Cardiac septum (tissue), 1 donor: Measurements from ENCODE around the gene SCUBE1. TPM values are rescaled to one million over a fixed set of nuclear protein-coding genes. Genes with fewer than 3 reads are reported as not detected.

ENCODE experiments used
- DNase-seq: peaks from one replicate; pipeline ENCODE4 v3.0.0-alpha.2; 2020; ENCODE audit warnings: low spot score
- intact Hi-C: fragments of 100-400 bp; cut with DNase I; formaldehyde crosslinking; loops from one replicate; pipeline ENCODE4 v1.14.0; 2022
- total RNA-seq: library from RNA; stranded (reverse); fragmentation: NEBNext Ultra II Directional; extraction: Animal tissue kit (Norgen Biotek cat#: 25700); gene quantifications from one replicate; pipeline ENCODE4 v1.2.1, GENCODE V29; 2021
- donor health status: DM: no; HTN: no; CAD: no.

SCUBE1 gene
- total RNA-seq, 1 donor from 2014 or later = 1.1 TPM

DNA sequence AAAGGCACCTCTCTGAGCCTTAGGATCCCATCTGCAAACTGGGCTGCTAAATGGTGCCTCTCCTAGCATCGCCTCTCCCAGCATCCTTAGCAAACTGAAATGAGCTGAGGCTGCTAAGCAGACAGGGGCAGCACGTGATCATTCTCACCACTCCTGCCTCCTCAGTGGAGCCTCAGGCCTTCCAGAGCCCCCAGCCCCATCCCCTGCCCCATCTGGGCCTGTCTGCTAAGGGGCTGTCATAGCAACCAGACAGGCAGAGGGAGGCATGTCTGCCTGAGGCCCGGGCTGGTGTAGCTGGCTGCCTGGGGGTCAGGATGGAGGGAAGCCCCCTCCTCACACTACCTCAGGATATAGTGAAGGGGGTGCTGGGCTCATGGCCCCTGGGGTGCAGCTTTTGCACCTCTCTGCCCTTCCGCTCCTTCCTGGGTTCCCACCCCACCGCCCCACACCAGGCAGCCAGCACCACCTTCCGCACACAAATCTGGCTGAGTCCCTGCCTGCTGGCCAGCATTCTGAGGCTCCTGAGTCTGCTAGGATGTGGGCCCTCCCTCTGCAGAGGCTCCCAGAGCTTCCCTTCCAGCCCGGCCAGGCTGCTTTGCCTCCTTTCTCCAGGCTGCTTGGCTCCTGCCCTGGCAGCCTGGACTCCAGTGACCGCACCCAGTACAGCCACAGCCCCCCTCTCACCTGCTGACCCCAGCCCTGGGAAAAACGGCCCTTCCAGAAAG, 108.7 kb downstream of the SCUBE1 start:
- no peak for DNase-seq
- intact Hi-C loops = no loop called here

DNA sequence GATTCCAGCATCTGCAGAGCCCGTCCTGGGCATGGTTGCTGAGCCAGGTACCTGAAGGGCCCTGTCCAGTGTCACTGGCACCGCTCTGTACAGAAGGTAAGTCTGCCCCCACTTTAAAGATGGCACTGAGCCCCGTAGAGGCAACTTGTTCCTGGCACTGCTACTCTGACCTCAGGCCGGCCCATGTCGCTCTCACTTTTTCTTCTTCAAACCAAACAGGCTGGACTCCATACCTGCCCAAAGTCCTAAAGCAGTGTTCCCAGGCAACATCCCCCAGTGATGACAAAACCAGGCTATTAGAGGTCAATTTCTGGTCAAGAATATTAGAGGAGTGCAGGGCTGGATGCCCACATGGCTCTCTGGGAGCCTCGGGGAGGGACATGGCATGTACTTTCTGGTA, 109.6 kb downstream of the SCUBE1 start:
- intact Hi-C loops = no loop called here
- no peak for DNase-seq

DNA sequence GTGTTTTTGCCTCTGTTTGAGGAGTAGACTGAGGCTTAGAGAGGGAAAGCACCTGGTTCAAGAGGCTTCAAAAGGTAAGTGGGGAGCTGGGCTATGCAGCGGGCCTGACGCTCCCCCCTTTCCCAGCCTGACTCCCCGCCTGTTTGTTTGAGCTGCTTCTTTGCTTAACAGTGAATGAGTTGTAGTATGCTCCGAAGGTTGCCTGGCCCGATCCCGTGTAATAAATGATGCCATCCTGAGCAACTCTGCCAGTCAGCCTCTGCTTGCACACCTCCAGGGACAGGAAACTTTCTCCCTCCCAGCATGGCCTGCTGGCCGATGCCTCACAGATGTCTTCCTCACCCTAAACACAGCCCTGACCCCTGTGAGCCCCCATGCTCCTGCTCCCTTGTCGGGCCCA, 110.7 kb downstream of the SCUBE1 start:
- DNase-seq = no peak
- intact Hi-C loops = no loop called here

DNA sequence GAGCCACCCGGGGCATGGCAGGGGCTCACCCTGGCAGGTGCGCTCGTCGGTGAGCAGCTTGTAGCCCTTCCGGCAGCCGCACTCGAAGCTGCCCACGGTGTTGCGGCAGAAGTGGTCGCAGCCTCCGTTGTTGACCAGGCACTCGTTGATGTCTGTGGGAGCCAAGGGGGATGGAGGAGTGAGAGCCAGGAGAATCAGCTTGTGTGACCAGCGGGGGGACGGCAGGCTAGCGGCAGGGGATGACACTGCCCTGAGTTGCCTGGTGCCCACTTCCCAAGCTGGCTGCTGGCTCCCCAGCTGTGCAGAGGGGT, 111.5 kb downstream of the SCUBE1 start:
- intact Hi-C loops = loop anchor here (2.0 kb wide), 2 partner anchors 115 to 153 kb away; no protein-coding TSS in a partner anchor
- no peak for DNase-seq

DNA sequence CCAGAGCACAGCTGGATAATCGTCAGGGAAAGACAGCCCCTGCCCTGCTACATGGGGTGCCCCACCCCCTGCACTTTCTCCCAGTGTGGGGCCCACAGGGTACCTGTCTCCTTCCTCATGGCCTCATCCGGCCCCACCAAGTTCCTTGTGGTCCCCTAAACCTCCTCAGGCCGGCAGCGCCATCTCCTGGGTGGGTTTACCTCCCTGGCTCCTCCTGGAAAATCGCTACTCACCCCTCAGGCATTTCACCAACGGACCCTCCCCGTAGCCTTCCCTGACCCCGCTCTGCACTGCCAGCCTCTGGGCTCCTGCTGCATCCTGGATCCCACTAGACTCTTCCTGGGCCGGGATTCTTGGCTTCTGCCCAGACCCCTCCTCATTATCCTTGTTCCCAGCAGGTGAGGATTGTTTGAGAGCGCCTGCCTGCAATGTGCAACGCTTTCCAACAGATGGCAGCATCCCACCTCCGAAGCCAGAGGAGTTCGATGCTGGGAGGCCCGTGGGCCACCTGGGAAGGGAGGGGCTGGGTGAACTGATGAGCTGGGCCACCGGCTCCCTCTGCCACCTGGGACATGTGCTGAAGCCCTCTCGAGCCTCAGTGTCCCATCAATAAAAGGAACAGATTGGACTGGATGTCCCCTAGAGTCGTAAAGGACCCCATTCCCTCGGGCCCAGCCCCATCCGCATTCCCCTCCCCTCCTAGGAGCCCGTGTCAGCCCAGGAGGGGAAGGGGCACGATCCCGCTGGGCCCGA, 112.0 kb downstream of the SCUBE1 start:
- DNase-seq = no peak
- intact Hi-C loops = loop anchor here (2.0 kb wide), 2 partner anchors 116 to 154 kb away; no protein-coding TSS in a partner anchor

DNA sequence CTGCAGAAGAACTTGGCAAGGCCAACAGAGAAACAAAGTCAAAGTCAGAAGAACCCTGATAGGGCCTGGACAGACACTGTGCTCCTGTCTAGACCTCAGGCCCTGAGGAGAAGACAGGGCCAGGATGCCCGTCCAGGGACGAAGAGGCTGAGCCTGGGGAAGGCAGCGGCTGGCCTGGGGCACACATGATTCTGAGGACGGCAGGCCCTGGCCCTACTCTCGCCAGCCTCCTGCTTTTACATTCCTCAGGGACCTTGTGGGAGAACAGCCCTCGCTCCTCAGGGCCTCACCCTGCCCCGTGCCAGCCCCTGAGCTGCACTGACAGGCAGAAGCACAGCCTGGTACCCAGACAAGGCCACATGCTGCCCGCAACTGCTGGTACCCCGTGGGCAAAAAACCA, 112.6 kb downstream of the SCUBE1 start:
- DNase-seq = no peak
- intact Hi-C loops = loop anchor here (2.0 kb wide), 2 partner anchors 116 to 154 kb away; no protein-coding TSS in a partner anchor

DNA sequence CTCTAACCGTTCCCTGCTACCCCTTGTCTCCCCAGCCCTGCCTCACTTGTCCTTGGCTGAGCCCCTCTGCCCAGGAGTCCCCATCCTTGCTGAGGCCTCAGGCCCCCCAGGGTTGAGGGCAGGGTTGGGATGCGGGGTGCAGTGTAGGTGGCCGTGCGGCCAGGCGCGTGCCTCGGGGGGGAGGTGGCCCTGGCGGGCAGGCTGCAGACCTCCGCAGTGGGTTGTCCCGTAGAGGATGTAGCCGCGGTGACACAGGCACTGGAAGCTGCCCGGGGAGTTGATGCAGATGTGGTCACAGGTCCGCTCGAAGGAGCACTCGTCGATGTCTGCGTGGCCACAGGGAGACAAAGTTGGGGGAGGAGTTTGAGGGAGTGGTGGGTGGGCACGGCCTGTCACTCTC, 114.3 kb downstream of the SCUBE1 start:
- intact Hi-C loops = no loop called here
- DNase-seq = no peak

DNA sequence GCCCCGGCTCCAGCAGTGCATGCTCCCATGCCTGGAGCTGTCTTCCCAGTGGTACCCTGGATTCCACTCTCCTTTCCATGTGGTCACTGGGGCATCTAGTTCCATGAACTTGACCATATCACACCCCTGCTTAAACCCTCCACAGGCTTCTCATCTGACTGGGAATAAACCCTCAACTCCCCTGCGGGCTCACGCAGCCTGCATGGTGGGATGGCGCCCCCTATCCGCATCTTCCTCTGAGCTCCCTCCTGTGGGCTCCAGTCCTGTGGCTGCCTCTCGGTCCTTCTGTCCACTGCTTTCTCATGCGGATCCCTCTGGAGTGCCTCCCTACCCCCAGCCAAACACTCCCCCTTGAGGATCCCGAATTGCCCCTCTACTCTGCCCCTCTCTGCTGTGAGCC, 114.8 kb downstream of the SCUBE1 start:
- intact Hi-C loops = no loop called here
- no peak for DNase-seq

DNA sequence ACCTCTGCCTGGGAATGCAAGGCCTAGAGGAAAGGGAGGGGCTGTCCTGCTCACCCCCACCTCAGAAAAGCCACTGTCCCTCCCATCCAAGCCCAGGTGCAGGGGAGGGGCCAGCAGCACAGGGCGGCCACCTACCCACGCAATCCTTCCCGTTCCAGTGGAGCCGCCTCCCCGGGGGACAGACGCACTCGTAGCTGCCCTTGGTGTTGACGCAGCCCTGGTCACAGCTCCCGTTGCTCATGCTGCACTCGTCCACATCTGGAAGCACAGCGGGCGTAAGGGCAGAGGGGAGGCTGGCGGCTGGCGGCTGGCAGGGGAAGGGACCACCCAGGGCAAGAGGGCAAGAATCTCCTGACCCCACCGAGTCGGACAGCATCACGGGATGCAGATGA, 115.9 kb downstream of the SCUBE1 start:
- intact Hi-C loops = no loop called here
- no peak for DNase-seq

DNA sequence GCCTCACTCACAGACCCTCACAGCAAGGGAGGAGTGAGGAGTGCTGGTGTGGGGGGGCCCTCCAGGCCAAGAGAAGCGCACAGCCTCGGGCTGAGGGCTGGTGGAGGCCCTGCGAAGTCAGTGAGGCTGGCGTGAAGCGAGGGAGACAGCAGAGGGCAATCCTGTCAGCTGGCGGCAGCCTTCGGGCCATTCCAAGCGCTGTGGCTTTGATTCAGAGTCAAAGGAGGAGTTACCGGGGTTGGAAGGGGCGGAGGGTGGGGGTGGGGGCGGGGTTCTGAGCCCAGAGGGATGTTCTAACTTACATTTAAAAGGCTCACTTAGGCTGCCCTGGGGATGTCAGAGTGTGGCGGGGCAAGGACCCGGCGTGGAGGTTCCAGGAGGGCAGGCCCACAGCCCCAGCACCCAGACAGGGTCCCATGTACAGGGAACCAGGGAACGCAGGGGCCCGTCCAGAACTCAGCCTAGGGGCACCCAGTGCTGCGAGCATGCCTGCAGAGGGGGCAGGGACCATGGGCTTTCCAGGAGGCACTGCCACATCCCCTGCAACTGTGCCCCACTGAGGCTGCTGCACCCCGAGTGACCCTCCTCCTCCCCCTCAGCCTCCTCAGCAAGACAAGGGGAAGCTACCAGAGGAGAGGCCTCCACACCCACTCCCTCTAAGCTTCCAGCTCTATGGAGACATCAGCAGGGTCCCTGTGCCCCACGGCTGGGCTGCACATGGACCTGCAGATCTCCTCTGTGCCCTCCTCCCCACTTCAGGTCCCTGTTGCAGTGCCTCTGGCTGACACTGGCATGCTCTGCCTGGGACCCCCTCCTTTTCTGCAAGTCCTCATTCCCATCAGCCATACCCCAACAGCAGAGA, 116.6 kb downstream of the SCUBE1 start:
- DNase-seq = no peak
- intact Hi-C loops = no loop called here

DNA sequence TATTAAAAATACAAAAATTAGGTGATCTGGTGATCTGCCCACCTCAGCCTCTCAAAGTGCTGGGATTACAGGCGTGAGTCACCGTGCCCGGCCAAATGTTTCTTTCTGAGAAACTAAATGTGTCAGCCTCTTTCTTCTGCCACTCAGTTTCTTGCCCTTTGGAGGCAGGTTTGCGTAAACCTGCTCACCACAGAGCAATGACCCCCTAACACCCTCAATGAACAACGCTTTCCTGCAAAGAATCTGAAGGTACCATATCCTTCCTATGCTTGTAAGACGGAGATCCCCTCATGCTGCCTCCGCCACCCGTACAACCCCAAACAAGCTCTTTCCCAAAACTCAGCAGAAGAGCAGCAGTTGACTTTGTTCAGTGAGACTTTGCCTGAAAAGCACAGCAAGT, 117.6 kb downstream of the SCUBE1 start:
- intact Hi-C loops = no loop called here
- DNase-seq = no peak

DNA sequence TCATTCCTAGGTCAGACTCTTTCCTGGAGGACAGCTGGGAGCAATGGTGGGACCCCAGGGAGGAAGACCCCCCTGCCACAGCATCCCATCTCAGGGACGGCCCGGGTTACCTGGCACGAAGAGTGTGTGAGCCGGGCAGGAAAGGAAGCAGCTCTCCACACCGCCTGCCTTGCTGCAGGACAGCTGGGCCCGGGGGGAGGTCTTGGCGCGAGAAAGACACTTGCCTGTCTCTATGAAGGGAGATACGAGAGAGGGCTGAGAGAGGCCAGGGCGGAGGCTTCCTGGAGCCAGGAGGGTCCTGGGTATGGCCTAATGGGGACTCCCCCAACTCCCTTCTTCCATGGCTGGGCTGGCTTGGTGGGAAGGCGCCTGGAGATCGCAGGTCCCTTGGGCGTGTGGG, 120.2 kb downstream of the SCUBE1 start:
- no peak for DNase-seq
- intact Hi-C loops = no loop called here

DNA sequence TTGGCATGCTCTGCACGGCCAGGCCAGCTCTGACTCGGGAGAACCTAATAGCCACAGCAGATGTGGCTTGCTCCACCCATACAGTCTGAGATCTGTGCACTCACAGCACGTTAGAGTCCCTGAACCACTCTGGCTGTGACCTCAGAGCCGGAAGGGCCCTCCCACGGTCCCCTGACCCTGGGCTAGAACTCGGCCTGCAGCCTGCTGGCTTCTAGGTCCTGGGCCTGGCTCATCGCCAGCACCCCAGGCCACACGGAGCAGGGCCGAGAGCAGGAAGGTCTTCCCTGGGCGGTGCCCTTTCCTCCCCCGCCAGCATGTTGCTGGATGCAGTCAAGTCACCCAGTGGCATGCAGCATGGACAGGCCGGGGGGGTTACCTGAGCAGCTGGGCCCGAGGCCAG, 120.9 kb downstream of the SCUBE1 start:
- intact Hi-C loops = no loop called here
- DNase-seq = no peak

DNA sequence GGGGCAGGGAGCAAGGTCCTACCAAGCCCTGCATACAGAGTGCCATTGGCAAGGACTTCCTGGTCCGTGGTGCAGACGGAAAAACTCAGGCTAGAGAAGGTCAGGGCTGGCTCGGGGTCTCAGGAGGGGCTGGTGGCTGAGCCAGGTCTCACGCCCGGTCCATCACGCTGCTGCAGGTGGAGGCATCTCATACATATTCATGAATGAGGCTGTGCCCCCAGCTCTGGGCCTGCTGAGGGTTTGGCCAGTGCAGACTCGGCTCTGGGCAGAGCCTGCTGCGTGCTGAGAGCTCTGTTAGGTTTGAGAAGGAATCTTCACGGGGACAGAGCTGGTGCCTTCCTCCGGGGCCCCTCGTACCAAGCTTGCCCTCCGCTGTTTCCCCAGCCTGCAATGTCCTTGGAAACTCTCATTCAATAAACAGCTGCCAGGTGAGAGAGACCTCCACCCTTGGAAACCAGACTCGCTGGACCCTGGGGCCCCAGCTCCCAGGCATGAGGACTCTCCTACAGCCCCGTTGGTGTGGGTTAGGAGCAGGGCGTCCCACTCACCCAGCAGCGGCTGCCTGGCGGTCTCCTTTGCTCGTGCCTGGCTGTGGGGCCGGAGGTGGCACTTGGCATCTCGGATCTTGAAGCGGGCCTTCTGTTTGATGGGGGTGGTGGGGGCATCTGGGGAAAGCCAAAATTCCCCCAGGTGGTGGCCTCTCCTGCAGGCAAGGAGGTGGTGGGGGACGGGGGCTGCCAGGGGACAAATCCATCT, 122.4 kb downstream of the SCUBE1 start:
- intact Hi-C loops = no loop called here

DNA sequence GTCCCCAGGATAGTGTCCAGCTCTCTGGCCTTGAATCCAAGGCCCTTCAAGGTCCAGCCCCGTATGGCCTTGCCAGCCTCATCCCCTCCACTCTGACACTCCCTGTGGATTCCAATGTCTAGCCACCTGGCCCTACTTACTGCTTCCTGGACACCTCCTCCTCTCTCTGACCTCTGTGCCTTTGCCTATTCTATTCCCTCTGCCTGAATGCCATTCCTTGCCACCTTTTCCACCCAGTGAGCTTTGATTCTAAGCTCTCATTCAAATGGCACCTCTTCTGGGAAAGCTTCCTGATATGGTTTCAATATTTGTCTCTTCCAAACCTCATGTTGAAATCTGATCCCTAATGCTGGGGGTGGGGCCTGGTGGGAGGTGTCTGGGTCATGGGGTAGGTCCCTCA, 124.4 kb downstream of the SCUBE1 start:
- intact Hi-C loops = no loop called here

More for the DNA sequence above, 122.4 kb downstream of the SCUBE1 start:
- DNase-seq = no peak

DNA sequence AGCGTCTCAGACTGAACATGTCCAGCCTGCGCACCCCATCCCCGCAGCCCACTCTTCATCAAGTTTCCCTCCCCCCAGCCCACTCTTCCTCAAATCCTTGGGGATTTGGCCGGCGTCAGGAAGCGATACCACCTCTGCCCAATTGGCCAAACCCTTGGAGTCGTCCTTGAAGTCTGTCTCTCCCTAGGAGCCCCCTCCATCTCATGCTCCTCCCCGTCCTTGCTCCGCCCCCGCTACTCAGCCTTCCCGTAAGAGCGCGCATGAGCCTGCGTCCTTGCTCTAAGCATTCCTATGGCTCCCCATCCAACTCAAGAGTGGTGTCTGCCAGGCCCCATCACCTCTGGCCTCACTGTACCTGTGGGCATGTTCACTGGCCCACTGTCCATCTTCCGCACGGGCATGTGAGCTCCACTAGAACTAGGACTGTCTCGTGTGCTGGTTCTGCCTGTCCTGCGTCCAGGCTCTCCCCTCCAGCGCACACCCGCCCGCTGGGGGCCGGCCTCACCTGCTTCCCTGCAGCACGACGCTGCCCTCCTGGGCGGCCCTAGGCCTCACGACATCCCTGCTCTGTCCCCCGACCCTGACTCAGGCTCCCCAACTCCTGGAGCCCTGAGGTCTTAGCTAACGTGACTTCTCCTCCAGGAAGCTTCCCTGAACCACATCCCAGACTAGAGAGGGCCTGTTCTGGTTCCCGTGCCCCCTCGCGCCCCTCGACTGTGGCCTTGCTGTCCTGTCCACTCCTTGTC, 125.7 kb downstream of the SCUBE1 start:
- intact Hi-C loops = no loop called here
- DNase-seq = no peak

More for the DNA sequence above, 124.4 kb downstream of the SCUBE1 start:
- no peak for DNase-seq

DNA sequence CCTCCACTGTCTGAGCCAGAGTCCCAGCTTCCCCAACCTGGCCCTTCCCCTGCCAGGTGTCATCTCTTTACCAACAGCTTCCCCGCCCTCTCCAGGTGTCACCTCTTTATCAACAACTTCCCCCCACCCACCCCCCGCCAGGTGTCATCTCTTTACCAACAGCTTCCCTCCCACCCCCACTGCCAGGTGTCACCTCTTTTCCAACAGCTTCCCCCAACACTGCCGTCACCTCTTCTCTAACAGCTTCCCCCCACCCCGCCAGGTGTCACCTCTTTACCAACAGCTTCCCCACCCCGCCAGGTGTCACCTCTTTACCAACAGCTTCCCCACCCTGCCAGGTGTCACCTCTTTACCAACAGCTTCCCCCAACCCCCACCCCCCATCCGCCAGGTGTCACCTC, 126.4 kb downstream of the SCUBE1 start:
- no peak for DNase-seq
- intact Hi-C loops = no loop called here

DNA sequence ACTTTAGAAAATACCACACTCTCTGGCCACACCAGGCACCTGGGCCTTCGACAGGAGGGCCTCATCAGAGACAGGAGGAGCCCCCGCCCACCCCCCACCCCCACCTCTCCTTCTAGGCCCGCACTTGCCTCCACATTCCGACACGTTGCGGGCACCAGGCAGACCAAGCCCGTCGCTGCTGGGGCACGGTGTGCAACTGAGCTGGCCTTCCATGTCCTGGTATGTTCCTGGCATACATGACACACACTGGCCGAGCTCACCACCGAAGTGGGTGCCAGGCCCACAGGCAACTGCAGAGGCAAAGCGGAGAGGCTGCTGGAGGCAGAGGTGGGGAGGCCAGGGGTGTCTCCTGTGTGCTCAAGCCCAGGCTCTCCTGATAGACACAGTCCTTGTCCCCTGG, 129.2 kb downstream of the SCUBE1 start:
- intact Hi-C loops = no loop called here
- no peak for DNase-seq

DNA sequence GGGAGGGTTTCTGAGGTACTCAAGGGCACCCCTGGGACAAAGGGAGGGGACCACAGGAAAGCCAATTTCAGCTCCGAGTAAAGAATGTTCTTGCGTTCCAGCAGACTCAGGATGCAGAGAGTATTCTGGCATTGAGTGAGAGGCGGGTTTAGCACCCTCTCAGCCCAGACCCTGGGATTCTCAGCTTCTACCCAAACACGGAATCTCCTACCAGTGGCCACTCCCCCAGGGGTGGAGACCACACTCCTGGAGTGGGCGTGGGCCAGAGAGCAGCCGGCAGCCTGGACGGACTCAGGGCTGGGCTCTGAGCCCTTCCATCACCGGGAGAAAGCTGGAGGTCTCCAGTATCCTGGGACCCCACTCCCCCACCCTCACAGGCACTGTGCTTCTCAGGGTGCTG, 130.1 kb downstream of the SCUBE1 start:
- intact Hi-C loops = no loop called here
- no peak for DNase-seq
